Osteocyte (in vitro differentiated cells): ENCODE measurements around the gene LIMS4. TPM values are rescaled to one million over a fixed set of nuclear protein-coding genes. Genes with fewer than 3 reads are reported as not detected.
"Not testable (repeated sequence)": the region's sequence is repeated elsewhere in the genome, so short reads cannot be mapped to it uniquely, and the experiment has no call there.

Experiments used
- DNase-seq: peaks from one replicate; pipeline ENCODE4 v3.0.0; 2021; ENCODE audit warnings: mixed read lengths; ENCODE audit not compliant: unreplicated experiment; ENCODE audit errors: extremely low spot score
- H3K27ac Mint-ChIP-seq: one replicate; pipeline ENCODE4 v1.8.0; 2021; ENCODE audit warnings: mild to moderate bottlenecking, mixed read lengths; ENCODE audit not compliant: unreplicated experiment
- H3K27me3 Mint-ChIP-seq: one replicate; pipeline ENCODE4 v1.8.0; 2021; ENCODE audit warnings: mixed read lengths; ENCODE audit not compliant: unreplicated experiment
- H3K36me3 Mint-ChIP-seq: one replicate; pipeline ENCODE4 v1.8.0; 2021; ENCODE audit warnings: mixed read lengths; ENCODE audit not compliant: unreplicated experiment
- H3K4me1 Mint-ChIP-seq: one replicate; pipeline ENCODE4 v1.8.0; 2021; ENCODE audit warnings: mixed read lengths; ENCODE audit not compliant: unreplicated experiment
- H3K4me3 Mint-ChIP-seq: one replicate; pipeline ENCODE4 v1.8.0; 2021; ENCODE audit warnings: mild to moderate bottlenecking, moderate library complexity, mixed read lengths; ENCODE audit not compliant: unreplicated experiment
- H3K9me3 Mint-ChIP-seq: one replicate; pipeline ENCODE4 v1.8.0; 2021; ENCODE audit warnings: mixed read lengths; ENCODE audit not compliant: unreplicated experiment
- total RNA-seq: library from RNA; stranded (reverse); gene quantifications from 2 replicates; pipeline ENCODE4 v1.2.1, GENCODE V29; 2021
- TF ChIP-seq, protein P1 (sequence below): fragments of 200-600 bp; sonication (generic); IDR thresholded peaks from 2 replicates; pipeline ENCODE4 v1.5.0; 2021; ENCODE audit warnings: antibody characterized with exemption, mild to moderate bottlenecking, moderate library complexity

The LIMS4 gene
- total RNA-seq, 1 donor from 2014 or later = 1.9 TPM

DNA sequence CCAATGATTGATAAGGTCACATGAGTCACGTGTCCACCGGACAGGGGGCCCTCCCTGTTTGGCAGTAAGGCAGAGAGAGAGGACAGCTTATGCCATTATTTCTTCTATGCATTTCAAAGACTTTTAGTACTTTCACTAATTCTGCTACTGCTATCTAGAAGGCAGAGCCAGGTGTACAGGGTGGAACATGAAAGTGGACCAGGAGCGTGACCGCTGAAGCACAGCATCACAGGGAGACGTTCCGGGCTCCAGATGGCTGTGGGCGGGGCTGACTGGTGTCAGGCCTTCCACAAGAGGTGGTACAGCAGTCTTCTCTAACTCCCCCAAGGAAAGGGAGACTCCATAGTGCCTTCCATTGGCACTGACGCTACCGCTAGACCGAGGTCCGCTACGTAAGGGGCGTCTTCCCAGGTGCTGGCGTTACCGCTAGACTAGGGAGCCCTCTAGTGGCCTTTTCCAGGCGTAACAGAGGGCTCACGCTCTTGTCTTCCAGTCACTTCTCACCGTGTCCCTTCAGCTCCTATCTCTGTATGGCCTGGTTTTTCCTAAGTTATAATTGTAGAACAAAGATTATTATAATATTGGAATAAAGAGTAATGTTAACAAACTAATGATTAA, 71.5 kb downstream of the LIMS4 start:
- H3K27me3 Mint-ChIP-seq, DNase-seq, H3K36me3 Mint-ChIP-seq, H3K4me3 Mint-ChIP-seq, H3K4me1 Mint-ChIP-seq, H3K27ac Mint-ChIP-seq, H3K9me3 Mint-ChIP-seq: not testable (repeated sequence)
- TF ChIP-seq, protein P1, sequence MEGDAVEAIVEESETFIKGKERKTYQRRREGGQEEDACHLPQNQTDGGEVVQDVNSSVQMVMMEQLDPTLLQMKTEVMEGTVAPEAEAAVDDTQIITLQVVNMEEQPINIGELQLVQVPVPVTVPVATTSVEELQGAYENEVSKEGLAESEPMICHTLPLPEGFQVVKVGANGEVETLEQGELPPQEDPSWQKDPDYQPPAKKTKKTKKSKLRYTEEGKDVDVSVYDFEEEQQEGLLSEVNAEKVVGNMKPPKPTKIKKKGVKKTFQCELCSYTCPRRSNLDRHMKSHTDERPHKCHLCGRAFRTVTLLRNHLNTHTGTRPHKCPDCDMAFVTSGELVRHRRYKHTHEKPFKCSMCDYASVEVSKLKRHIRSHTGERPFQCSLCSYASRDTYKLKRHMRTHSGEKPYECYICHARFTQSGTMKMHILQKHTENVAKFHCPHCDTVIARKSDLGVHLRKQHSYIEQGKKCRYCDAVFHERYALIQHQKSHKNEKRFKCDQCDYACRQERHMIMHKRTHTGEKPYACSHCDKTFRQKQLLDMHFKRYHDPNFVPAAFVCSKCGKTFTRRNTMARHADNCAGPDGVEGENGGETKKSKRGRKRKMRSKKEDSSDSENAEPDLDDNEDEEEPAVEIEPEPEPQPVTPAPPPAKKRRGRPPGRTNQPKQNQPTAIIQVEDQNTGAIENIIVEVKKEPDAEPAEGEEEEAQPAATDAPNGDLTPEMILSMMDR = peak; percentile 24

GRCh38 chr2:110399378-110399777, 73.2 kb downstream of the LIMS4 start:
- not testable (repeated sequence) for H3K4me1 Mint-ChIP-seq, H3K9me3 Mint-ChIP-seq, H3K4me3 Mint-ChIP-seq, H3K27me3 Mint-ChIP-seq, H3K27ac Mint-ChIP-seq, DNase-seq, H3K36me3 Mint-ChIP-seq

- not testable (repeated sequence) for H3K4me3 Mint-ChIP-seq
These were observed 76.6 kb downstream of the LIMS4 start for GRCh38 chr2:110395990-110396389.

More at GRCh38 chr2:110395990-110396389, 76.6 kb downstream of the LIMS4 start:
- H3K36me3 Mint-ChIP-seq, H3K27ac Mint-ChIP-seq, H3K27me3 Mint-ChIP-seq, H3K4me1 Mint-ChIP-seq, H3K9me3 Mint-ChIP-seq, DNase-seq: not testable (repeated sequence)

Other genes starting within 250 kb of the LIMS4 start
- gene RGPD6, start 104.4 kb upstream of the LIMS4 start, total RNA-seq = 14.4 and 16.0 TPM in 2 replicates
- gene BUB1, start 205.2 kb upstream of the LIMS4 start, total RNA-seq = 6.4 and 7.3 TPM in 2 replicates